ENCODE results near the gene GOSR2.
A peak's percentile ranks its signal among the peaks of the same experiment; 100 is the strongest.

GOSR2 gene

DNA sequence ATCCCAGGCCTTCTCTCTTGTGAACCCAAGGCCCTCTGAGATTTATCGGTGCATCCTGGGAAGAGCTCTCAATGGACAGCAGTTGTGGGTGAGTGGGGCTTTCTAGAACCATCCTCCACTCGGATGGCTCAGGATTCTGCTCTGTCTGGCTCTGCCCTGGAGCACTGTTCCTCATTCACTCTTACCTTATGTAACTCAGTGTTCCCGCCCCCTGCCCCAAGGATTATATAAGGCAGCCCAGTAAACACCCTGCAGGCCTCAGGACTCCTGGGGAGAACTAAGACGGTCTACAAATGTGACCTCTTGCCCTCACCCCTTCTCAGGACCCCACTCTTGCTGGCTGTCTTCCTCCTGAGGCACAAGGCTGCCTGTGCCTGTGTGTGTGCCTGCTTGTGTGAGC is 52.3 kb downstream of the GOSR2 start:
- TF ChIP-seq Cebpa-rat (IDR thresholded peaks at IDR 0.05): no peak
- no peak overlapping the region for H3K9ac ChIP-seq
- H3K36me3 ChIP-seq: no peaks in the 10 kb centered on the region
- H3K4me3 ChIP-seq: no peak overlapping the region
- H3K4me1 ChIP-seq: peaks cover 14 to 35% (median 27%) of the 10 kb centered on the region in 10 experiments; a peak in 19 of 20 replicates
- H4K20me1 ChIP-seq: peaks cover 0 to 26% (median 12%) of the 10 kb centered on the region in 11 experiments; a peak in 10 of 22 replicates
- no peaks in the 10 kb centered on the region for H3K9me3 ChIP-seq (replicated peaks in 1 of 11)
- no peak overlapping the region for H3K4me2 ChIP-seq
- H3K27me3 ChIP-seq: peaks cover 38 to 41% (median 41%) of the 10 kb centered on the region in 11 experiments
- no peak overlapping the region for H3K27ac ChIP-seq

DNA sequence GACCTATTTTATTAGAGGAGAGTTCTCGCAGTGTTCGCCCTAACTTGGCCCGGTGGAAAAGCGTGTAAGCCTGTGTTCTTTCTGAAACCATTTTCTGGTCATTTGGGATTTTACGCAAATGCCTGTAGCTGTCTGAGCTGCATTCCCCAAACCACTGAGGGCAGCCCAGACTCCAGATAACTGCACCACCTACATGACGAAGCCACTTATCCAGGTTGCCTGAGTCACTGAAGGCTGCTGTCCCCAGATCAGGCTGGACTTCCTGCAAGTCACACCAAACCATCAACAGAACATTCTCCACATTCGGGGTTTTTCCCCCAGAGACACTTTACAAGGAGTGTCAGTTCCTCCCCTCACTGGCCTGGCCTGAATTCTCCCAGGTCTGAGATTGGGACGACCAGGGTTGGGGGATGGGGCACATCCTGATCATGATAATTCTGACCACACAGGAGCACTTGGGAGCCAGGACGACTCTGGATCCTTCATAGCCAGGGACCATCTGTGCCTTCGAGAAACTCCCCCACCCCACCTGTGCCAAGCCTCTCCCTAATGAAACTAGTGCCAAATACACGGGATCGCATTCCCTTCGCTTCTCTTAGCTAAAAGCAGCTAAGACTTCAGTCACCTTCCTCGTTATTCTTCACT is 53.8 kb downstream of the GOSR2 start:
- Histone ChIP-seq H3K27ac (no peak overlapping the region), H3K9ac (no peak overlapping the region), H3K36me3 (no peaks in the 10 kb centered on the region), H3K9me3 (replicated peaks in 1 of 11) (no peaks in the 10 kb centered on the region), H3K27me3 (peaks cover 49 to 56% (median 52%) of the 10 kb centered on the region in 11 experiments), H3K4me3 (no peak overlapping the region), H4K20me1 (peaks cover 0 to 25% (median 12%) of the 10 kb centered on the region in 11 experiments; a peak in 9 of 22 replicates), H3K4me1 (peaks cover 14 to 35% (median 27%) of the 10 kb centered on the region in 10 experiments; a peak in 19 of 20 replicates), H3K4me2 (peak overlapping the region in 8 of 11 experiments; percentile 99 to 100 (median 100); a peak in 10 of 22 replicates)
- no peak for TF ChIP-seq Cebpa-rat (IDR thresholded peaks at IDR 0.05)

DNA sequence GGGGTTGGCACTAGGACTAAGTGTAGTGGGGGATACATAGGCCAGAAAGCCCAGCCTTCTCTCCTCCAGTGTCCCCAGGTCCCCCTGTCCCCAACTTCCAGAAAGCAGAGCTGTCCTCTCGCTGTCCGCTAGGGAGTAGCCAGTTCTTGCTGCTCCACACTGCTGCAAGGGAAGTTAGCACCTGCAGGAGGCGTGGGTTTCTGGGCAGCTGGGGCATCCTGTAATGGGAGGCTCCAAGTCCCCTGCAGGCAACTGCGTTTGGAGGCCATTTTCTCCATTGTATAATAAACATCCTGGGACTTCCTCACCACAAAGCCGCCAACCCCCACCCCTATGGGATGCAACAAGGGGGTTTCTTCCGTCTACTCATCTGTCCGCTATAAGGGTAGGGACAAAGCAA is 54.4 kb downstream of the GOSR2 start:
- H3K4me2 ChIP-seq: peak overlapping the region in 10 of 11 experiments; percentile 99 to 100 (median 100); a peak in 15 of 22 replicates

DNA sequence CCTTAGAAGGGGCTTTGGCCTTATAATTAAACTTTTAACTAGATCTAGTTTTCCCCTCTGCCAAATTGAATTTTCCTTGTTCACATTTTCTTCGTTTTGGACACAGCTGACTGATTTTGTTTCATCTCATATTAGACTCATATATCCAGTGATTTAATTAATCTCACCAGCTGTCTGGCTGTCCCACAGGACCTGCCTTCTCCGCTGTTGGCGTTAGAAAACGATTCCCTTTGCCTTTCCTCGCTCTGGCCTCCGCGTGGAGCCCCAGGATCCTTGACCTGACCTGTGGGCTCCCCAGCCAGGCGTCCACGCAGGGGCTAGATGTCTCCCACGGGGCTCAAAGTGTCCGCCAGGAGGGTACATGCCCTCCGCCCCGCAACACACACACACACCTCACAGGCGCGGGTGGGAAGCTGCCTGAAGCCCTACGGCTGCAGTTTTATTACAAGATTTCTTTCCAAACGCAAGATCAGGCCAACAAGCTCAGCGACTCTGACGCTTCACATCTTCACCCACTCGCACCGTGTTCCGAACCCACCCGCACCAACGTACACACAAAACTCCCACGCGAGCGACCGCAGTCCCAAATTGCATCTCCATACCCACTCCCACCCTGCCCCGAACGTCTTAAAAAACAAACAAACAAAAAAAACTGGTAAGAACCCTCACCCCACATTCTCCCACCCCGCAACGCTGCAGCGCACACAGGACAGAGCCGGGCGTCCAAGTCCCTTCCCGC is 55.0 kb downstream of the GOSR2 start:
- Histone ChIP-seq H3K4me1 (peaks cover 14 to 42% (median 29%) of the 10 kb centered on the region in 10 experiments; a peak in 19 of 20 replicates), H3K9ac (peak overlapping the region in 6 of 11 experiments; percentile 45 to 72 (median 57); a peak in 8 of 22 replicates), H3K4me3 (peak overlapping the region; percentile 53 to 73 (median 68)), H3K9me3 (replicated peaks in 1 of 11) (no peaks in the 10 kb centered on the region), H3K4me2 (peak overlapping the region; percentile 99 to 100 (median 100)), H3K27ac (no peak overlapping the region), H3K36me3 (no peaks in the 10 kb centered on the region), H4K20me1 (peaks cover 0 to 20% (median 12%) of the 10 kb centered on the region in 11 experiments; a peak in 10 of 22 replicates), H3K27me3 (peaks cover 49 to 65% (median 56%) of the 10 kb centered on the region in 11 experiments)
- TF ChIP-seq Cebpa-rat (IDR thresholded peaks at IDR 0.05): no peak

More for the DNA sequence above, 54.4 kb downstream of the GOSR2 start:
- TF ChIP-seq Cebpa-rat (IDR thresholded peaks at IDR 0.05): no peak
- H3K36me3 ChIP-seq: no peaks in the 10 kb centered on the region
- peaks cover 14 to 36% (median 28%) of the 10 kb centered on the region in 10 experiments; a peak in 19 of 20 replicates for H3K4me1 ChIP-seq
- no peak overlapping the region for H3K9ac ChIP-seq
- H3K9me3 ChIP-seq (replicated peaks in 1 of 11): no peaks in the 10 kb centered on the region
- peaks cover 0 to 20% (median 12%) of the 10 kb centered on the region in 11 experiments; a peak in 9 of 22 replicates for H4K20me1 ChIP-seq
- H3K4me3 ChIP-seq: no peak overlapping the region
- H3K27ac ChIP-seq: no peak overlapping the region
- H3K27me3 ChIP-seq: peaks cover 49 to 62% (median 56%) of the 10 kb centered on the region in 11 experiments

DNA sequence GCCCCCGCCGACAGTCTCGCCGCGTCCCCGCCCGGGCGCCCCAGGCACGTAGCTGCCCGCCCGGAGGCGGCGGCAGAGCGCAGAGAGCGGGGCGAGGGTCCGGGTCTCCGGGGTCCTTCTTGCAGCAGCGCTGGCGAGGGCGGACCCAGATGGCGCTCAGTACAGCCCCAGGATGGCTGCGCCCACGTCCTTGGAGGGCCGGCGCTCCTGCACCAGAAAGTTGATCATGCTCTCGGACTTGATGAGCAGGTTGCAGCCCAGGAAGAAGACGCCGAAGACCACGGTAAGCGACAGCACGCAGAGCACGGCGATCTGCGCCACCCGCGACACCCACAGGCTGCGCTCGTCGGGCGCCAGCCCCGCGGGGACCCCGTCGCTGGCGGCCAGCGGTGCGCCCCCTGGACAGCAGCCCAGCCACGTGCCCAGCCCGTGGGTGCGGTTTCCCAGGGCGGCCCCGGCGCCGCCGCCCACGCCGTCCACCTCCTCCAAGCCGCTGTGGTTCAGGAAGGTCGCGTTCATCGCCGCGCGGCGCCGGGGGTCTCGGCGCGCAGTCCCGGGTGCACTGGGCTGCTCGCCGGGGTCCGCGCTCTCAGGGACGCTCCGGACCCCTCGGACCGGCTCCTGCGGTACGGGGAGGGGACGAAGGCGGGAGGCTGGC is 55.7 kb downstream of the GOSR2 start:
- peaks cover 49 to 65% (median 56%) of the 10 kb centered on the region in 11 experiments for H3K27me3 ChIP-seq
- H3K4me3 ChIP-seq: peak overlapping the region; percentile 53 to 73 (median 68)
- H3K36me3 ChIP-seq: no peaks in the 10 kb centered on the region
- no peaks in the 10 kb centered on the region for H3K9me3 ChIP-seq (replicated peaks in 1 of 11)
- no peak for TF ChIP-seq Cebpa-rat (IDR thresholded peaks at IDR 0.05)
- peaks cover 14 to 49% (median 32%) of the 10 kb centered on the region in 10 experiments; a peak in 19 of 20 replicates for H3K4me1 ChIP-seq
- H3K4me2 ChIP-seq: peak overlapping the region; percentile 99 to 100 (median 100)
- peaks cover 0 to 20% (median 12%) of the 10 kb centered on the region in 11 experiments; a peak in 10 of 22 replicates for H4K20me1 ChIP-seq
- no peak overlapping the region for H3K27ac ChIP-seq
- H3K9ac ChIP-seq: peak overlapping the region in 10 of 11 experiments; percentile 20 to 72 (median 46); a peak in 19 of 22 replicates

DNA sequence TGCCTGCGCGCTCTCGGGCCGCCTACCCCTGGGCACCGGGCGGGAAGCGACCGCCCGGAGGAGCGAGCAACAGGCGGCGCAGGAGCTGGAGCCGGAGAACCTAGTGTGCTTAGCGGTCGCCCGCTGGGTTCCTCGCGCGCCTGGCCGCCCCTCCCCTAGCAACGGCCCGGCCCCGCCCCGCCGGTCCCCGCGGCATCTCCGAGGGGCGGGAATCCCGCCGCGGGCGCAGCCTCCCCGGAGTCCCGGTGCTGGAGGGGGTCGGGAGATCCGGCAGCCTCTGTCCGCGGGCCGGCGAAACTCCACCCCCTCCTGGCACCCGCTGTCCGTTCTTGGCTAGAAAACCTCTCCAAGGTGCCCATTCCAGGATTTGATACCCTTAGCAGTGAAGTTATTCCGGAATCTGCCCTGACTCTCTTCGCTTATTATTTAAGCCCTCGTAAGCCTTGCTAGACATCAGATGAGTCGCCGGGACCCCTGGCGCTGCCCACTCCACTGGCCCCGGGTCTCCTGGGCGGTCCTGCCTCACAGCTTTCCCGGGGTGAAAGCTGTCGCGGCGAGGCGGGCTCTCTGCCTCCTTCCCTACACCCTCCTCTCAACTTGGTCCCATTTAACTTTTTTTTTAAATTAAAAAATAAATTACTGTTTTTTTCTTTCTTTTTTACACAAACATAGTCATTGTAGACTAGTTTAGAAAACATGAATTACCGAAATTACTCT is 56.3 kb downstream of the GOSR2 start, which contains the start of gene RPRML:
Gene RPRML, minus strand, starts transcription at position 107 of the 717 bp plus-strand sequence. CDS start 246 bp downstream, outside the sequence.
- Histone ChIP-seq H3K27ac (no peak within 1 kb of the TSS), H4K20me1 (peaks cover 0 to 20% (median 12%) of the 10 kb centered on the region in 11 experiments; a peak in 10 of 22 replicates), H3K27me3 (peaks cover 49 to 65% (median 56%) of the 10 kb centered on the region in 11 experiments), H3K4me3 (peak within 1 kb of the TSS; percentile 53 to 73 (median 68)), H3K4me2 (peak within 1 kb of the TSS; percentile 99 to 100 (median 100)), H3K9me3 (replicated peaks in 1 of 11) (no peaks in the 10 kb centered on the region), H3K9ac (peak within 1 kb of the TSS in 10 of 11 experiments; percentile 20 to 72 (median 46); a peak in 19 of 22 replicates), H3K36me3 (no peaks in the 10 kb centered on the region), H3K4me1 (peaks cover 14 to 56% (median 35%) of the 10 kb centered on the region in 10 experiments; a peak in 19 of 20 replicates)
- no peak for TF ChIP-seq Cebpa-rat (IDR thresholded peaks at IDR 0.05)

DNA sequence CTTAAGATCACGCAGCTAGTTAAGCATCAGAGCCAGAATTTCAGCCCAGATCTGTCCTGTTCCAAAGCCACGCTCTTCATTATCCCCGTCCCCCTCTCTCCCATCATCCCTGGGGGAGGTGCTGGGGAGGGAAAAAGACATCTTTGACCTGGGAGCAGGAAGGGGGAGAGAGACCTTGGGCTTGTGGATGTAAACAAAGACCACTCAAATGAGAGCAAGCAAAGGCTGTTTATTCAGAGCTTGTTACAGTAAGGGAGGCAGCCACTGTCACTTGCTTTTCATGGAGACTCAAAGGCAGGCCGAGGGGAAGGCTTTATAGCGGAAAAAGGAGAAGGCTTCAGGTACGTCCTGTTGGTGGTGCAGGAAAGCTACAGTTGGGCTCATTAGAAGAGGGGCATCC is 59.6 kb downstream of the GOSR2 start:
- H3K36me3 ChIP-seq: no peaks in the 10 kb centered on the region

More for the DNA sequence above, 59.6 kb downstream of the GOSR2 start:
- Histone ChIP-seq H4K20me1 (peaks cover 0 to 20% (median 5%) of the 10 kb centered on the region in 11 experiments; a peak in 9 of 22 replicates), H3K27ac (no peak overlapping the region), H3K4me3 (no peak overlapping the region), H3K9me3 (replicated peaks in 1 of 11) (no peaks in the 10 kb centered on the region), H3K27me3 (peaks cover 36 to 51% (median 42%) of the 10 kb centered on the region in 11 experiments), H3K4me1 (peaks cover 14 to 50% (median 32%) of the 10 kb centered on the region in 10 experiments; a peak in 19 of 20 replicates), H3K4me2 (peak overlapping the region in 7 of 11 experiments; percentile 24 to 66 (median 42); a peak in 9 of 22 replicates), H3K9ac (no peak overlapping the region)
- TF ChIP-seq Cebpa-rat (IDR thresholded peaks at IDR 0.05): no peak

Data from BLaER1 treated with 17β-estradiol and CSF1 and Interleukin-3, amounts not matched to agents 10 nM and 100 nM (cell line).